Measurements from ENCODE around the gene MAMSTR. TPM values are rescaled to one million over a fixed set of nuclear protein-coding genes. Genes with fewer than 3 reads are reported as not detected.

Gene MAMSTR
- total RNA-seq, 3 donors from 2014 or later (not counting 1 experiment from before 2014, with no cell fraction given) = 0.56 to 1.2 (median 0.98) TPM

DNA sequence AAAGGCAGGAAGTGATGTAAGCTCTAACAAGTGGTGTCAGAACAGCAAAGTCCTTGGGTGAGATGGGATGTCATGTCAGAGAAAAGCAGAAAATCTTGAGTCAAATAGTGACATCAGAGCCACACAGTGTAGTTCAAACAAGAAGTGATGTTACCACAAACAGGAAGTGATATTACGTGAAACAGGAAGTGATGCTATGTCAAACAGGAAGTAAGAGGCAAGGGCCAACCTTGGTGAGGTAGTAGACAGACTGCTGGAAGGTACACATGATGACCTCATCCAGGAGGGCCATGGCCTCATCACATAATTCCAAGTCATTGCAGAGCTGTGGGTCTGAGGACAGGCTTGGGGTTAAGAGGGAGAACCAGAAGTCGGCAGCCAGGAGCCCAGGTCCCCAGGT, 7.0 kb upstream of the MAMSTR start:
- Mint-ChIP-seq H3K36me3 (no peaks in the 10 kb centered on the region), H3K4me1 (peaks cover 21% of the 10 kb centered on the region in 2 donors)
- H3K4me3 ChIP-seq (ENCODE audit: low read length) = no peak overlapping the region

DNA sequence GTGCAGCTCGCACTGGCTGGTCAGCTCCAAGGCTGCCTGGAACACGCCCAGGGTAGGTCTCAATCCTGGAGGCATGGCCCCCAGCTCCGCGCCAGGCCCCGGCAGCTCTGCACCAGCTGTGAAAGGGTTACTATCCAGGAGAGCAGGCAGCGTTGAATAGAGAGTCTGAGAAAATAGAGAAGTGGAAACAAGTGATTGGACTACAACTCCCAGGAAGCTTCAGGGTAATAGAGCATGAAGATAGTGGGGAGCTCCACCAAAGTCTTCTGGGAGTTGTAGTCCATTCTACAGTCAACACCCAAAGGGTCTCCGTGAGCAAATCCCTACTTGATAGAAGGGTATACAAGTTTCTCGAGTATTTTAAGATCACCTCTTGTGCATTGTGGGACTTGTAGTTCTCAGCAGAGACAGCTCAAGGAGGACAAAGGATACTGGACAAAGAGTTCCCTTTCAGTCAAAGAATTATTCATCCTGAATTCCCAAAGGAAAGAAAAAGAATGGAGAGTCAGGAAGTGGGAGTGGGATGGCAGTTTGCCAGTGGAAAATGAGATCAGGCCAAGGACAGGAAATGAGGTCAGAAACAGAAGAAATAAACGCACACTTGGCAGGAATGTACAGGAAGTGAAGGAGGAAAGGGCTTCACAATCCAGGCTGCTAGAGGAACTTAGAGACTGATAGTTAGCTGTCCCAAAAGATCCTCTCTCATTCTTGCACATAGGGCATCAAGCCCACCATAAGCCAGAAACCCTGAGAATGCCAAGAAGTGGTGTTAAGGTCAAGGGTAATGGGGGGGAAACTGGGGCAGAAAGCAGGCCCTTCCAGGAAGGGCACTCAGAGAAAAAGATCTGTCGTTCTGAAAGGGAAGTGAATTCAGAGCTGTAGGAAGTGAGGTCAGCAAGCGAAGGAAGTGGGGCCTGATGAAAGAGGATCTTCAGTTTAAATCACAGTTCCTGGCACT, 5.5 kb upstream of the MAMSTR start:
- Mint-ChIP-seq H3K4me1 (peaks cover 29 to 31% of the 10 kb centered on the region in 2 donors), H3K4me3 (peak overlapping the region; percentile 4), H3K9me3 (peaks cover 5 to 10% of the 10 kb centered on the region in 2 donors), H3K27ac (peak overlapping the region; percentile 82 to 86), H3K36me3 (no peaks in the 10 kb centered on the region), H3K27me3 (ENCODE audit: low read depth in 2 of 2) (no peaks in the 10 kb centered on the region)
- no peak overlapping the region for H3K4me3 ChIP-seq (ENCODE audit: low read length)
- H3K4me1 ChIP-seq (ENCODE audit: control insufficient read depth, insufficient read depth, low read length) = peaks cover 37% of the 10 kb centered on the region
- TF ChIP-seq, protein P1, sequence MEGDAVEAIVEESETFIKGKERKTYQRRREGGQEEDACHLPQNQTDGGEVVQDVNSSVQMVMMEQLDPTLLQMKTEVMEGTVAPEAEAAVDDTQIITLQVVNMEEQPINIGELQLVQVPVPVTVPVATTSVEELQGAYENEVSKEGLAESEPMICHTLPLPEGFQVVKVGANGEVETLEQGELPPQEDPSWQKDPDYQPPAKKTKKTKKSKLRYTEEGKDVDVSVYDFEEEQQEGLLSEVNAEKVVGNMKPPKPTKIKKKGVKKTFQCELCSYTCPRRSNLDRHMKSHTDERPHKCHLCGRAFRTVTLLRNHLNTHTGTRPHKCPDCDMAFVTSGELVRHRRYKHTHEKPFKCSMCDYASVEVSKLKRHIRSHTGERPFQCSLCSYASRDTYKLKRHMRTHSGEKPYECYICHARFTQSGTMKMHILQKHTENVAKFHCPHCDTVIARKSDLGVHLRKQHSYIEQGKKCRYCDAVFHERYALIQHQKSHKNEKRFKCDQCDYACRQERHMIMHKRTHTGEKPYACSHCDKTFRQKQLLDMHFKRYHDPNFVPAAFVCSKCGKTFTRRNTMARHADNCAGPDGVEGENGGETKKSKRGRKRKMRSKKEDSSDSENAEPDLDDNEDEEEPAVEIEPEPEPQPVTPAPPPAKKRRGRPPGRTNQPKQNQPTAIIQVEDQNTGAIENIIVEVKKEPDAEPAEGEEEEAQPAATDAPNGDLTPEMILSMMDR (IDR thresholded peaks at IDR 0.05) = no peak
- peaks cover 4% of the 10 kb centered on the region for H3K9me3 ChIP-seq (ENCODE audit: control insufficient read depth, insufficient read depth, low read length)
- peak in 1 of 2 donors; percentile 81 for DNase-seq
- whole genome bisulfite sequencing (ENCODE audit: insufficient coverage) = 43% methylated on average over 10 of the region's 11 CpGs
- peak overlapping the region; percentile 19 for H3K27ac ChIP-seq (ENCODE audit: low read length)
- no peaks in the 10 kb centered on the region for H3K36me3 ChIP-seq (ENCODE audit: control insufficient read depth, insufficient read depth, low read length)
- intact Hi-C loops (cut with micrococcal nuclease) = no loop called here
- H3K27me3 ChIP-seq (ENCODE audit: control insufficient read depth, insufficient read depth, low read length) = no peaks in the 10 kb centered on the region
- peak; percentile 51 to 65 (median 53) for ATAC-seq

More for the DNA sequence above, 7.0 kb upstream of the MAMSTR start:
- 45% methylated on average over 2 of the region's 2 CpGs for WGBS (ENCODE audit: insufficient coverage)
- ATAC-seq = peak; percentile 77
- no peaks in the 10 kb centered on the region for H3K27me3 ChIP-seq (ENCODE audit: control insufficient read depth, insufficient read depth, low read length)
- no peaks in the 10 kb centered on the region for H3K36me3 ChIP-seq (ENCODE audit: control insufficient read depth, insufficient read depth, low read length)
- peaks cover 23% of the 10 kb centered on the region for H3K4me1 ChIP-seq (ENCODE audit: control insufficient read depth, insufficient read depth, low read length)
- peak overlapping the region; percentile 24 to 70 for H3K27ac Mint-ChIP-seq
- H3K27me3 Mint-ChIP-seq (ENCODE audit: low read depth in 2 of 2) = peaks cover 4 to 6% of the 10 kb centered on the region in 2 donors
- no peak overlapping the region for H3K4me3 Mint-ChIP-seq
- peak overlapping the region; percentile 38 for H3K27ac ChIP-seq (ENCODE audit: low read length)
- intact Hi-C loops (cut with micrococcal nuclease) = no loop called here
- H3K9me3 Mint-ChIP-seq = peaks cover 5 to 10% of the 10 kb centered on the region in 2 donors
- TF ChIP-seq, protein P1 (IDR thresholded peaks at IDR 0.05) = no peak
- peaks cover 4% of the 10 kb centered on the region for H3K9me3 ChIP-seq (ENCODE audit: control insufficient read depth, insufficient read depth, low read length)
- peak in 1 of 2 donors; percentile 73 for DNase-seq

DNA sequence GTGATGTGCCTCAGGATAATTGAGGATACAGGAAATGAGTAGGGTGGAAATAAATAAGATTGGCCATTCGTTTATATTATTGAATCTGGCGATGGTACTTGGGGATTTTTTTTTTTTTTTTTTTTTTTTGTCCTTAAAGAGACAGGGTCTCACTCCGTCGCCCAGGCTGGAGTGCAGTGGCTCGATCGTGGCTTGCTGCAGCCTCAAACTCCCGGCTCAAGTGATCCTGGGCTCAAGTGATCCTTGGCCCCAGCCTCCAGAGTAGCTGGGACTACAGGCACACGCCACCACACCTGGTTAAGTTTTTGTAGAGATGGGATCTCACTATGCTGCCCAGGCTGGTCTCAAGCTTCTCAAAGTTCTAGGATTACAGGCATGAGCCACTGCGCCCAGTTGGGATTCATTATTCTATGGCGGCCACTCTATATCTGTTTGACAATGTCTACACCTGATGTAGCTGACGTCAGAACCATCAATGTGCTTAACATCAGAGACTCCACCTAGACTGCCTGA, 2.7 kb upstream of the MAMSTR start:
- WGBS (ENCODE audit: insufficient coverage) = 92% methylated on average over 11 of the region's 11 CpGs
- TF ChIP-seq, protein P1 (IDR thresholded peaks at IDR 0.05) = no peak
- Histone ChIP-seq H3K4me1 (ENCODE audit: control insufficient read depth, insufficient read depth, low read length) (peaks cover 37% of the 10 kb centered on the region), H3K36me3 (ENCODE audit: control insufficient read depth, insufficient read depth, low read length) (no peaks in the 10 kb centered on the region), H3K4me3 (ENCODE audit: low read length) (no peak overlapping the region), H3K9me3 (ENCODE audit: control insufficient read depth, insufficient read depth, low read length) (peaks cover 4% of the 10 kb centered on the region), H3K27ac (ENCODE audit: low read length) (no peak overlapping the region), H3K27me3 (ENCODE audit: control insufficient read depth, insufficient read depth, low read length) (no peaks in the 10 kb centered on the region)
- no peaks in the 10 kb centered on the region for H3K36me3 Mint-ChIP-seq
- DNase-seq (no peak), ATAC-seq (no peak)
- no peak overlapping the region for H3K27ac Mint-ChIP-seq
- intact Hi-C loops (cut with micrococcal nuclease) = no loop called here
- H3K4me1 Mint-ChIP-seq = peaks cover 29 to 31% of the 10 kb centered on the region in 2 donors
- H3K9me3 Mint-ChIP-seq = peaks cover 5 to 10% of the 10 kb centered on the region in 2 donors
- H3K4me3 Mint-ChIP-seq = no peak overlapping the region
- no peaks in the 10 kb centered on the region for H3K27me3 Mint-ChIP-seq (ENCODE audit: low read depth in 2 of 2)

Data from natural killer cell (primary cell).